HCT116 (cell line): ENCODE results near the gene MEP1A.

Experiments
- EZH2phosphoT487 ChIP-seq: fragments of 200-600 bp; IDR thresholded peaks from 2 replicates; pipeline ENCODE4 v1.6.1; 2018; ENCODE audit warnings: antibody characterized with exemption, borderline replicate concordance
- POLR2A ChIP-seq: IDR thresholded peaks from 2 replicates; pipeline ENCODE4 v1.7.0; 2011; ENCODE audit warnings: borderline replicate concordance; ENCODE audit not compliant: insufficient read depth, insufficient read length; ENCODE audit errors: extremely low read depth
- POLR2AphosphoS5 ChIP-seq: IDR thresholded peaks from 2 replicates; pipeline ENCODE4 v1.6.1; 2011; ENCODE audit warnings: mild to moderate bottlenecking, low read depth, low read length, moderate library complexity
- RAD21 ChIP-seq: IDR thresholded peaks from 2 replicates; pipeline ENCODE4 v1.6.1; 2012; ENCODE audit warnings: low read depth, mild to moderate bottlenecking
- SRF ChIP-seq: IDR thresholded peaks from 2 replicates; pipeline ENCODE4 v1.6.1; 2012; ENCODE audit warnings: low read depth
- TF ChIP-seq, protein P1 (sequence below): IDR thresholded peaks from 2 replicates; pipeline ENCODE4 v1.6.1; 2012
- TF ChIP-seq, protein P2 (sequence below), 3 experiments: fragments of 200-600 bp in 1 of 3; sonication (generic) in 1 of 3; IDR thresholded peaks in 2 of 3; conservative IDR thresholded peaks in 1 of 3; 2 replicates each; pipeline ENCODE4 v1.5.1; 2012 to 2017; ENCODE audit warnings: low read depth in 2 of 3, low read length in 2 of 3, antibody characterized with exemption in 1 of 3, borderline replicate concordance in 1 of 3, control low read depth in 1 of 3, mild to moderate bottlenecking in 1 of 3, mixed read lengths in 1 of 3, mixed run types in 1 of 3, moderate library complexity in 1 of 3; ENCODE audit not compliant: insufficient read depth in 1 of 3

DNA sequence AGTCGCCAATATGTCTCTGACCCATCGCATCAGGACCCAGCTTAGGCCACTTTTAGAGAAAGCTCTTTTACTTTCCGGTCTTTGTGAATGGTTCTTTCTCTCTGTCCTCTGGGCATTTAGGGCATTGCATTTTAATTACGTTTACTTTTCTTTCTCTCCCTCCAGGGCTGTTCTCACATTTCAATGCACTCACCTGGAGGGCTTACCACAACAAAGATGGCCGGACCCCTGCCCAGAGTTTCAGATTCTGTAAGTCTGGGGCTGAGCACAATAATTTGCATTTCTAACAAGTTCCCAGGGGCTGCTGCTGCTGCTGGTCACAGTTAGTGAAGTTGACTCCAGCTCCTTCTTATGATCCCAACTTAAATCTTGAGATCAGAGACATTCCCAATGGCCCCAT is 43.5 kb upstream of the MEP1A start:
- TF ChIP-seq, protein P1, sequence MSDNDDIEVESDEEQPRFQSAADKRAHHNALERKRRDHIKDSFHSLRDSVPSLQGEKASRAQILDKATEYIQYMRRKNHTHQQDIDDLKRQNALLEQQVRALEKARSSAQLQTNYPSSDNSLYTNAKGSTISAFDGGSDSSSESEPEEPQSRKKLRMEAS: no peak
- no peak for TF ChIP-seq RAD21
- no peak for TF ChIP-seq POLR2A
- TF ChIP-seq, protein P2, sequence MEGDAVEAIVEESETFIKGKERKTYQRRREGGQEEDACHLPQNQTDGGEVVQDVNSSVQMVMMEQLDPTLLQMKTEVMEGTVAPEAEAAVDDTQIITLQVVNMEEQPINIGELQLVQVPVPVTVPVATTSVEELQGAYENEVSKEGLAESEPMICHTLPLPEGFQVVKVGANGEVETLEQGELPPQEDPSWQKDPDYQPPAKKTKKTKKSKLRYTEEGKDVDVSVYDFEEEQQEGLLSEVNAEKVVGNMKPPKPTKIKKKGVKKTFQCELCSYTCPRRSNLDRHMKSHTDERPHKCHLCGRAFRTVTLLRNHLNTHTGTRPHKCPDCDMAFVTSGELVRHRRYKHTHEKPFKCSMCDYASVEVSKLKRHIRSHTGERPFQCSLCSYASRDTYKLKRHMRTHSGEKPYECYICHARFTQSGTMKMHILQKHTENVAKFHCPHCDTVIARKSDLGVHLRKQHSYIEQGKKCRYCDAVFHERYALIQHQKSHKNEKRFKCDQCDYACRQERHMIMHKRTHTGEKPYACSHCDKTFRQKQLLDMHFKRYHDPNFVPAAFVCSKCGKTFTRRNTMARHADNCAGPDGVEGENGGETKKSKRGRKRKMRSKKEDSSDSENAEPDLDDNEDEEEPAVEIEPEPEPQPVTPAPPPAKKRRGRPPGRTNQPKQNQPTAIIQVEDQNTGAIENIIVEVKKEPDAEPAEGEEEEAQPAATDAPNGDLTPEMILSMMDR (IDR thresholded peaks at IDR 0.05 in 2 of 3, conservative IDR thresholded peaks at IDR 0.05 in 1 of 3; ENCODE audit: borderline replicate concordance in 1 of 3, insufficient read depth in 1 of 3, low read depth in 2 of 3, low read length in 2 of 3): no peak
- no peak for TF ChIP-seq POLR2AphosphoS5
- no peak for TF ChIP-seq EZH2phosphoT487
- TF ChIP-seq SRF: no peak
